WI38 (cell line): Measurements from ENCODE around the gene ARFIP1.

ENCODE experiments used
- H3K4me3 ChIP-seq: 2 replicates; pipeline ENCODE4 v1.5.1; 2011; ENCODE audit warnings: low read depth, mild to moderate bottlenecking, control low read depth, low read length
- TF ChIP-seq, protein P1 (sequence below): IDR thresholded peaks from 2 replicates; pipeline ENCODE4 v1.5.1; 2012; ENCODE audit warnings: low read depth, mild to moderate bottlenecking, control low read depth, low read length

Gene ARFIP1

GRCh38 chr4:152956650-152957436 lies 177.1 kb downstream of the ARFIP1 start:
- H3K4me3 ChIP-seq = no peak overlapping the region
- TF ChIP-seq, protein P1, sequence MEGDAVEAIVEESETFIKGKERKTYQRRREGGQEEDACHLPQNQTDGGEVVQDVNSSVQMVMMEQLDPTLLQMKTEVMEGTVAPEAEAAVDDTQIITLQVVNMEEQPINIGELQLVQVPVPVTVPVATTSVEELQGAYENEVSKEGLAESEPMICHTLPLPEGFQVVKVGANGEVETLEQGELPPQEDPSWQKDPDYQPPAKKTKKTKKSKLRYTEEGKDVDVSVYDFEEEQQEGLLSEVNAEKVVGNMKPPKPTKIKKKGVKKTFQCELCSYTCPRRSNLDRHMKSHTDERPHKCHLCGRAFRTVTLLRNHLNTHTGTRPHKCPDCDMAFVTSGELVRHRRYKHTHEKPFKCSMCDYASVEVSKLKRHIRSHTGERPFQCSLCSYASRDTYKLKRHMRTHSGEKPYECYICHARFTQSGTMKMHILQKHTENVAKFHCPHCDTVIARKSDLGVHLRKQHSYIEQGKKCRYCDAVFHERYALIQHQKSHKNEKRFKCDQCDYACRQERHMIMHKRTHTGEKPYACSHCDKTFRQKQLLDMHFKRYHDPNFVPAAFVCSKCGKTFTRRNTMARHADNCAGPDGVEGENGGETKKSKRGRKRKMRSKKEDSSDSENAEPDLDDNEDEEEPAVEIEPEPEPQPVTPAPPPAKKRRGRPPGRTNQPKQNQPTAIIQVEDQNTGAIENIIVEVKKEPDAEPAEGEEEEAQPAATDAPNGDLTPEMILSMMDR = no peak

DNA sequence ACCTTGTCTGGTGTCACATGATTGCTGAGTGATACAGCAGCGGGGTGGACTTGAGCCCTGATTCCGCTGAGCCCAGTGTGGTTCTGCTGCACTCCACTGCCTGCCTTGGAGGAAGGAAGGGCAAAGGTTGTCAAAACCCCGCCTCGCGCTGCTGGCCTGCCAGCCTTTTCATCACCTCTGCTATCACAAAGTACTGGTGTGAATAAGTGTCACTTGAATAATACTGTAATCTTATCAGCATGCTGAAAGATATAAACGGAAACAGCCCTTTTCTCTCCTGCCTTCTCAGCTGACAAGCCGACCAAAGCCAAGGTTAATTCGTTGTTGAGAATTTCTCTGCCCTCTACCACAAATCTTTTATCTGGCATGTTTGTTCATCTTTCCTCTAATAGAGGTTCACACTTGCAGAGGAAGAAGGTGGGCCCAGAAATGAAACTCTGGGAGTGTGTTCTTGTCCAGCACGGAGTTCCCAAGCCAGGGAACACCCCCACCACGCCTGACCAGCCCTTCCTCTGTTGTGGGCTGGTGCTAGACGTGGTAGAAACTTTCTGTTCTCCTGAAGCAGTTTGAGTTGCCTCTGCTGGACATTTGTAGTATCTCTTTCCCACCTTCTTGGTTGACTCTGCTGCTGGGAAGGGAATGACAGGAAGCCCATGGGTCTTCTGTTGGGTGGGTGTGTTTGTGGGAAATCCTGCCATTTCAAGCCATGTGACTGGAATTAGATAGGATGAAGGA lies 177.8 kb downstream of the ARFIP1 start:
- H3K4me3 ChIP-seq = no peak overlapping the region
- TF ChIP-seq, protein P1 = no peak

GRCh38 chr4:152959080-152959479 lies 179.3 kb downstream of the ARFIP1 start:
- TF ChIP-seq, protein P1 = no peak
- H3K4me3 ChIP-seq = no peak overlapping the region

GRCh38 chr4:152960082-152960481 lies 180.3 kb downstream of the ARFIP1 start:
- TF ChIP-seq, protein P1 = no peak
- no peak overlapping the region for H3K4me3 ChIP-seq

DNA sequence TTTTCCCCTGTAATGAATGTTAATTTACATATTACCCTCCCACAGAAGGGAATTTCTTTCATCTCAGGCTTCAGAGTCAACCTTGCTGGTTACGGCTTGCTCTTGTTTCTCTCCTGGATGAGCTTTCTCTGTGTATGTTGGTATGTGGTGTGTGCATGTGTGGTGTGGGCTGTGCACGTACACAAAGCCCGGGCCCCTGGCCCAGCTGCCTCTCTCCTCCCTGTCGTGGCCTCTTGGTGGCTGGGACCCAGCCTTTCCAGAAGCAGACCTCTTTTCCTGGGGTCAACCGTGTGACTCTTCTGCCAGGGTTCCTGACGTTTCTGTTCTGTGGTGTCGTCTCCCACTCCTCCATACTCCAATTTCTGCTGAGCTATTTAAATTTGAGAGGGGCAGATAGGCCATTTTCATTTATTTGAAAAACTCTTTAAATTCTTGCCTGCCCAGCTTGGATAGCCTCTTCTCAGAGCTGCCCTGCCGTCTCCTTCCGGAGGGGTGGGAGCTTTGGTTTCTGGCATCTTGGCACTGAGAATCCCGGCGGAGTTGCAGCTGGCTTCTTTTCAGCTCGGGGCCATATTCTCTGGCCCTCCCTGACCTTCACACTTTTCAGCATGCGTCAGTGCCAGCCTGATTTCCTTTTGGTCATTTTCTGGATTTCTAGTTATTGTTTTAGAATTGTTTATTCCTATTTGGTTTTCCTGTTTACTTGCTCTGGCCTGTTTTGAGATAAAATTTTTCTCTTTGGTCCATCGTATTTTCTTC lies 181.4 kb downstream of the ARFIP1 start:
- TF ChIP-seq, protein P1 = no peak
- no peak overlapping the region for H3K4me3 ChIP-seq

GRCh38 chr4:152961773-152962115 lies 182.0 kb downstream of the ARFIP1 start:
- TF ChIP-seq, protein P1 = no peak

More at GRCh38 chr4:152961773-152962115, 182.0 kb downstream of the ARFIP1 start:
- no peak overlapping the region for H3K4me3 ChIP-seq
